H1 (cell line): Measurements from ENCODE around the gene TLR1. TPM values are rescaled to one million over a fixed set of nuclear protein-coding genes. Genes with fewer than 3 reads are reported as not detected.

Source experiments
- CHD2 ChIP-seq: IDR thresholded peaks from 2 replicates; pipeline ENCODE4 v1.6.1; 2012; ENCODE audit warnings: low read length, improper control_type of control experiment
- CREB1 ChIP-seq: IDR thresholded peaks from 2 replicates; pipeline ENCODE4 v1.6.1; 2012; ENCODE audit warnings: inconsistent platforms
- EZH2 ChIP-seq: fragments of 200-600 bp; sonication (generic); IDR thresholded peaks from 2 replicates; pipeline ENCODE4 v1.7.1; 2012; ENCODE audit warnings: low read depth, mild to moderate bottlenecking, moderate library complexity, low read length, inconsistent platforms; ENCODE audit not compliant: severe bottlenecking
- HDAC2 ChIP-seq, 2 experiments: fragments of 300-600 bp in 1 of 2; sonication (generic) in 1 of 2; IDR thresholded peaks; 2 replicates each; pipeline ENCODE4 v1.6.1; 2011 to 2012; ENCODE audit warnings: low read depth in 2 of 2, low read length in 2 of 2, mild to moderate bottlenecking in 2 of 2, moderate library complexity in 2 of 2, borderline replicate concordance in 1 of 2, inconsistent platforms in 1 of 2
- SP1 ChIP-seq: IDR thresholded peaks from 2 replicates; pipeline ENCODE4 v1.6.1; 2011; ENCODE audit warnings: low read depth, low read length
- polyA plus RNA-seq, 7 experiments: library from polyadenylated mRNA; depleted of rRNA in 3 of 7; stranded (reverse) in 5 of 7; unstranded in 2 of 7; fragments of >200 nt in 5 of 7; fragments of 200-250 nt in 2 of 7; gene quantifications; 1 replicate in 5 of 7; 2 replicates in 1 of 7; 4 replicates in 1 of 7; pipeline versions ENCODE4 v1.2.1 to v1.2.3, GENCODE V29; 2011 to 2013; ENCODE audit warnings: missing spikeins in 2 of 7, mixed read lengths in 2 of 7
- total RNA-seq: library from RNA; stranded (reverse); fragmentation: NEBNext Ultra II Directional; extraction: Animal tissue kit (Norgen Biotek cat#: 25700); gene quantifications from 2 replicates; pipeline ENCODE4 v1.2.1, GENCODE V29; 2021
- TF ChIP-seq, protein P1 (sequence below): IDR thresholded peaks from 2 replicates; pipeline ENCODE4 v1.6.1; 2012; ENCODE audit warnings: low read length, inconsistent platforms

Gene TLR1
- total and polyA plus RNA-seq, 2 of the 8 experiments (the other 6 are each of a cell fraction or from before 2014, with no cell fraction given) = not detected

DNA sequence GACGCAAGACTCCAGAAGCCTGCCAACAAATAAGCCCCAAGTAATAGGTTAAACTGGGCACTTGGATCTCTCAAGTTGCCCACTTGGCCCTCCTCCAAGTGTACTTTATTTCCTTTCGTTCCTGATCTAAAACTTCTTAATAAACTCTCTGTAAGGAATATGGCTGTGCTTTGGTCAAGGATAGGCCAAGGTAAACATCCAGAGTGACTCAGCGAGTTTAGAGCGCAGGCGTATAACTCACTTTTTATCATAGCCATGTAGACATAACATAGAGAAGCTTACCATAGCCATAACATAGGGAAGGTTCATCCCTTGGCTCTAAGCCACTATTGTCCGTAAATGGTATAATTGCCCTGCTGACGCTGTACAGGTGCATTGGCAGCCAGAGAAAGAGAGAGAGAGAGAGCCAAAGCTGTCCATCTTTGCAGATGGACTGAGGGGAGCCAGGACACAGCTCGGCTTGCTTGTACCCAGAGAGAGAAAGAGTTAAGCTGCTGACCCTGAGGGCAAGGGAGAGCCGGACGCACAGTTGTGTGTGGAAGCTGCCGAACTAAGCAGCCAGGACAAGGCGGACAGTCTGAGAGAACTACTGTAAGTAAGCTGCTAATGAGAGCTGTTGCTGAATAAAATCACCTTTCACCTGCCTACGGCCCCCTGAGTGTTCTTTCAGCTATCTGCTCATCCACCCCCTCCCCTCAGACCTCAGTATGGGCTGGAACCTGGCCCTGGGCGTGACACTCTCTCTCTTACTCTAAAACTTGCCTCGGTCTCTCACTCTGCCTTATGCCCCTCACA, 1.8 kb downstream of the TLR1 start (continued):
- TF ChIP-seq EZH2 (no peak), CHD2 (no peak), SP1 (no peak), CREB1 (no peak), HDAC2 (IDR thresholded peaks at IDR 0.05; ENCODE audit: borderline replicate concordance in 1 of 2, low read depth in 2 of 2, low read length in 2 of 2) (no peak)
- TF ChIP-seq, protein P1, sequence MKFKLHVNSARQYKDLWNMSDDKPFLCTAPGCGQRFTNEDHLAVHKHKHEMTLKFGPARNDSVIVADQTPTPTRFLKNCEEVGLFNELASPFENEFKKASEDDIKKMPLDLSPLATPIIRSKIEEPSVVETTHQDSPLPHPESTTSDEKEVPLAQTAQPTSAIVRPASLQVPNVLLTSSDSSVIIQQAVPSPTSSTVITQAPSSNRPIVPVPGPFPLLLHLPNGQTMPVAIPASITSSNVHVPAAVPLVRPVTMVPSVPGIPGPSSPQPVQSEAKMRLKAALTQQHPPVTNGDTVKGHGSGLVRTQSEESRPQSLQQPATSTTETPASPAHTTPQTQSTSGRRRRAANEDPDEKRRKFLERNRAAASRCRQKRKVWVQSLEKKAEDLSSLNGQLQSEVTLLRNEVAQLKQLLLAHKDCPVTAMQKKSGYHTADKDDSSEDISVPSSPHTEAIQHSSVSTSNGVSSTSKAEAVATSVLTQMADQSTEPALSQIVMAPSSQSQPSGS = no peak
